GM18867 (cell line): ENCODE results near the gene GALR2.
"Not testable (repeated sequence)": the region's sequence is repeated elsewhere in the genome, so short reads cannot be mapped to it uniquely, and the experiment has no call there.

Experiments
- ATAC-seq: cut with Tn5 transposase; IDR thresholded peaks from one replicate; pipeline ENCODE4 v1.9.1; 2021; ENCODE audit warnings: mild to moderate bottlenecking, moderate library complexity; ENCODE audit not compliant: unreplicated experiment

GALR2 gene, protein sequence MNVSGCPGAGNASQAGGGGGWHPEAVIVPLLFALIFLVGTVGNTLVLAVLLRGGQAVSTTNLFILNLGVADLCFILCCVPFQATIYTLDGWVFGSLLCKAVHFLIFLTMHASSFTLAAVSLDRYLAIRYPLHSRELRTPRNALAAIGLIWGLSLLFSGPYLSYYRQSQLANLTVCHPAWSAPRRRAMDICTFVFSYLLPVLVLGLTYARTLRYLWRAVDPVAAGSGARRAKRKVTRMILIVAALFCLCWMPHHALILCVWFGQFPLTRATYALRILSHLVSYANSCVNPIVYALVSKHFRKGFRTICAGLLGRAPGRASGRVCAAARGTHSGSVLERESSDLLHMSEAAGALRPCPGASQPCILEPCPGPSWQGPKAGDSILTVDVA

DNA sequence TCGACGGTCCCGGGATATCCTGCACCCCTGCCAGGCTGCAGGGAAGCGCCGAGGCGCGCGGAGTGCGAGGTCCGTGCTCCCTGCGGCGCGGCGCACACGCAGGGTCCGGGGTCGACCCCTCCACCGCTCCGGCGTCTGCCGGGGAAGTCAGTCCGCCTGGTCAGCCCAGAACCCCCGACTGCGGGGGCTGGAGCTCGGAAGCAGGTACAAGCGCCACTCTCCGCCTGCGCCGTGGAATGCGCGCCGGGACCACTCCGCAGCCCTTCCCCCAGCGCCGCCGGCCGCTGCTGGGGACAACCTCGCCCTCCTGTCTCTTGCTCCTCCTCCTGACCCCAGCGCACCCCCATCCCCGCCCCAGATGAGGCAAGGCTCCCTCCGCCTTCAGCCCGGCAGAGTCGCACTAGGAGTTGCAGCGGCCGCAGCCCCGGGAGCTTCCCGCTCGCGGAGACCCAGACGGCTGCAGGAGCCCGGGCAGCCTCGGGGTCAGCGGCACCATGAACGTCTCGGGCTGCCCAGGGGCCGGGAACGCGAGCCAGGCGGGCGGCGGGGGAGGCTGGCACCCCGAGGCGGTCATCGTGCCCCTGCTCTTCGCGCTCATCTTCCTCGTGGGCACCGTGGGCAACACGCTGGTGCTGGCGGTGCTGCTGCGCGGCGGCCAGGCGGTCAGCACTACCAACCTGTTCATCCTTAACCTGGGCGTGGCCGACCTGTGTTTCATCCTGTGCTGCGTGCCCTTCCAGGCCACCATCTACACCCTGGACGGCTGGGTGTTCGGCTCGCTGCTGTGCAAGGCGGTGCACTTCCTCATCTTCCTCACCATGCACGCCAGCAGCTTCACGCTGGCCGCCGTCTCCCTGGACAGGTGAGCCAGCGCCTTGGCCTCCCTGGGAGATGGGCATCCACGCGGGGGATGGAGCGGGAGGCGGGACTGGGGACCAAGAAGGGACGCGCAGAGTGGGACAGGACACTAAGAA, at the start of gene GALR2:
GALR2 (plus strand) TSS at position 392 of the 974 bp plus-strand sequence; CDS start at position 495, 103 bp downstream.
- no peak for ATAC-seq

DNA sequence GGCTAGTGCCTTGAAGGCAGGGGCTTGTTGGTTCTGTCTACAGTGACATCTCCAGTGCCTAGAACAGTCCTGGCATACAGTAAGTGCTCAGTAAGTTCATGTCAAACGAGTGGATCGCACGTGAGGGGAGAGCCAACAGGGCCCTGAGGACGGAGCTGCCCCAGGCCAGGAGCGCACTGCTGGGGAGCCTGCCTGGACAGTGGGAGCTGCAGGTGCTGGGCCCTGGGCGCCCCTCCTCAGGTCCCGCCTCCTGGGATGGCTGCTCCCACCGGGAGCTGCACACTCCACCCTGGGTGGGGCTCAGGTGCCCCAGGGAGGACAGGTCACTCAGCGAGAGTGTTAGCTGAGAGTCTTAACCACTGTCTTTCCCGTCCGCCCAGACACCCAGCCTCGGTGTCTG, 49.3 kb upstream of the GALR2 start:
- ATAC-seq = no peak

GRCh38 chr17:76026714-76027158, 47.8 kb upstream of the GALR2 start:
- no peak for ATAC-seq

DNA sequence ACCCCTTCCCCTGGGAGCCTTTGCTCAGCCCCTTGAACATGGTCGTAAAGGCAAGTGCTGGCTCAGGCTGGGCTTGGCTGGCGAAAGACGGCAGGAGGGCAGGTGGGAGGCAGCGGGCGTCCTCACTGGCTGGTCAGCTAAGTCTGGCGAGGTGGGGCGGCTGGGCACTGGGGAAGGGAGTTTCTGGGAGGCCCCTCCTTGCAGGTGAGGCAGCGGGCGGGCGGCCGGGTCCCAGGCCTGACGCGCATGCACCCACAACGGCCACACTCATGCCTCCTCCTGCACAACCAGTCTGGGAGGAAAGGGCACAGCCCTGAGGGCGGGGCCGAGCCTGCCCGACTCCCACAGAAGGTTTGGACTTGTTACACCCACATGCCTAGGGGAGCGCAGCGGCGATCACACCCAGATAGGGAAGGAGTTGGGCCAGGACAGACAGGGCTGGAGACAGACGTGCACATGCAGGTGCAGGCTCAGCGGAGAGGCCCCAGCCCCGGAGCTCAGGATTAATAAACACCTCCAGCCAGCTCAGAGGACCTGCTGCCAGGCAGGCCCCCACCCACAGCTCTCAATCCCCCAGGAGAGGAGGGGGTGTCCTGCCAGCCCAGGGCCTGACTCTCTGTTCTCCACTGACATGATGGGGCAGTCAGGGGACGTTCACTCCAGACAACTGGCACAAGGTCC, 47.3 kb upstream of the GALR2 start, which contains the start of gene EVPL:
EVPL (minus strand) TSS at position 148 of the 681 bp plus-strand sequence; CDS start at position 40, 108 bp downstream.
- ATAC-seq = no peak

- no peak for ATAC-seq
Observed at GRCh38 chr17:76032073-76032779, 42.4 kb upstream of the GALR2 start.

DNA sequence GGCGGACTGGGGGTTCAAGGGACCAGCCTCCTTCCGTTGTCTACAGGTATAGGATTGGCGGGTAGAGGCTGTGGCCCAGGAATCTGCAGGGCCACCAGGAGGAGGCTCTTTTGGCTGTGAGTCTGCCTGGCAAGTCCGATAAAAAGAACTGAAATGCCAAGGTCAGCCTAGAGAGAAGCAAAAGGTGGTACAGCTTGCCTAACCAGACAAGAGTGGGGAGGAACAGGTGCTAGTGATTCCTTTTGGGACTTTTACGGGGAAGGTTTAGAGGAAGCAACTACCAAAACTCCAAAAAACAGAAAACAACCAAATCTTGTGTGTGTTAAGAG, 41.8 kb upstream of the GALR2 start:
- no peak for ATAC-seq

DNA sequence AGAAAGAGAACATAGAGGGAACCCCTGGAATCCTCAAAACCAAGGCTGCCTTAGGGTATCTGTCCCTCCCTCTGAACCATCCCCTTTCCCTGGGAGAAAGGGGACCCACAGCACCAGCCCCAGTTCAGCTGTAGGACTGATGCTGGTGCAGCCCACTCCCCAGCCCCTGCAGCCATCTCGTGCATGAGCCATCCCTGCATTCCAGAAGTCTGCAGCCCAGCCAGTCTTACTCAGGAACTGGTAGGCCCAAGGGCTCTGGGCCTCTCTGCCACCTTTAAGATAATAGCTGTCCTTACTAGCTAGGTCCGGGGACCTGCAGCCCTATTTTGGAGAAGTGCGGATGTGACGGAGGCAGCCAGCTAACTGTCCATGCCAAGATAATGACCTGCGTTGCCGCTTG, 41.4 kb upstream of the GALR2 start:
- ATAC-seq = no peak

DNA sequence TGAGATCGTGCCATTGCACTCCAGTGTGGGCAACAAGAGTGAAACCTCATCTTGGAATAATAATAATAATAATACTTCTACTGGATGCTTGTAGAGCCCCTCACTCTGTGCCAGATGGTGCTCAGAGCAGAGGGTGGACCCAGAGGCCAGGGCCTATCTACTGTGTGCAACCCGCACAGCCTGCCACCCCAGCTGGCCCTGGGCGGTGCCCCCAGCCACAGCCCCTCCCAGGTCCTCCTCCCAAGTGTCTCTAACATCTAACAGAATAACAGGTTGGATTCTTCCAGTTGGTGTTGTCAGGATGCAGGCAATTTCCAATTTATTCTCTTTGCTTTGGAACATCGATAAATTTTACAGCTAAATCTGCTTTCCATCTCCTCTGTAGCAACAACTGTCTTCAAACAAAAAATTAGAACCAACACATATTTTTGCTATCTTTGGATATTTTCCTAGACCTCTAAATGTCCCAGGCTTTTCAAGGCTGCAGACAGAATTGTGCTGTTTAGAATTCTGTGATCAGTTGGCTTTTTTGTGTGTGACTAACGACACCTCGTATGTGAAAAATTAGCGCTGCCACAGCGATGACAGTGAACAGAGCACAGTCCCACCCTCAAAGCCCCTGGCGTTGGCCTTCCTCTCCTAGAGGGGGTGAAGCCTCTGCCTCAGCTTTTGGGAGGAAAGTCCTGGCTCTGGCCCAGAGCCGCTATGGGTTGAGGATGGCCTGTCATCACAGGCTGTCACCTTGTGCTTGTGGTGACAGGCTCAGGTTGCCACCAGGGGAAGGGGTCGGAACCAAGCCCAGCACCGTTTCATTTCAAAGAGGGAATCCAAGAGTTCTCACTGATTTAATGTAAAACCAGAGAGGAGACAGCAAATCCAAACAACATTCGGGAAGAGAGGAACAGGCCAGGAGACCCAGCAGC, 39.9 kb upstream of the GALR2 start:
- no peak for ATAC-seq

- ATAC-seq = no peak
Observed at GRCh38 chr17:76036497-76037261, 37.9 kb upstream of the GALR2 start.

GRCh38 chr17:76038050-76038449, 36.5 kb upstream of the GALR2 start:
- no peak for ATAC-seq

- no peak for ATAC-seq
Observed at GRCh38 chr17:76039121-76039520, 35.5 kb upstream of the GALR2 start.

DNA sequence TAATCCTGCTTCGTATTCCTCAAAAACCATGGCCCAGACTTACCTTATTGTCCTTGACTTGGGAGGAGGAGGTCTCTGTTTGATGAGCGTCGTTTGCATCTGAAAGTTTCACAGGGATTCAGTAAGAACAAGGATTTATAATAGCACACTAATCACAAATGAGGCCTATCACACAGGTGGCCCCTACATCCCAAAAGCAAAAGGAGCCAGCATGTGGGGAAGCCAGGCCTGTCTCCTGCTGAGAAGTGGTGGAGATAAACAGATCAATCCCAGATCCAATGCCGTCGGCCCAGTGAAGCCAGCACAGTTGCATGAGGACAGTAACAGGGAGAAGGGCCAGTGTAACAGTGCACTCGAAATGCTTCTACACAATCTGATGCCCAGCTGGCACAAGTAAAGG, 34.2 kb upstream of the GALR2 start:
- ATAC-seq = no peak

DNA sequence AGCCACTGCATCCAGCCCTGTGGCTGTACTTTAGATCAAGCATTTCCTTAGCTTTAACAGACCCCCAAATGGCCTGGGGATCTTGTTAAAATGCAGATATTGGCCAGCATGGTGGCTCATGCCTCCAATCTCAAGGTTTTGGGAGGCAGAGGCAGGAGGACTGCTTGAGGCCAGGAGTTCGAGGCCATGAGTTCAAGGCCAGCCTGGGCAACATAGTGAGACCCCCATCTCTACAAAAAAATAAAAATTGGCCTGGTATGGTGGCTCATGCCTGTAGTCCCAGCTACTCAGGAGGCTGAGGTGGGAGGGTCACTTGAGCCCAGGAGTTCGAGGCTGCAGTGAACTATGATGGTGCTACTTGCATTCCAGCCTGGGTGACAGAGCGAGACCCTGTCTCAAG, 31.7 kb upstream of the GALR2 start:
- not testable (repeated sequence) for ATAC-seq

- not testable (repeated sequence) for ATAC-seq
Observed at GRCh38 chr17:76044475-76045007, 30.0 kb upstream of the GALR2 start.

DNA sequence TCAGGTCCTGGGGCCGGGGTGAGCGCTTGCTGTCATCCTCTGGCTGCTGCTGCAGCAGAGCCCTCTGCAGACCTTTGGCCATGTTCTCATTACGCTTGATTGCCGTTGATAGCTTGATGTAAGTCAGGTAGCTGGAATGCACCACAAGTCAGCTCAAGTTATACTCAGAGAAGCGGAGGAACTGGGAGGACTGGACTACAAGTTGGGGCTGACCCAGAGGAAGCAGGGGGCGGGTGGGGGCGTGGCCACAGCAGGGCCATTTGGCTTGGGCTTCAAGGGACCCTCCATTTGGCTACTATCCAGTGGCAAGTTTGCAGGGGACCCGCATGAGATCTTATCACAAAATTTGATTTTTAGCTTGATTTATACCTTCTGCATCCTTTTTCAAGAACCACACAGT, 28.5 kb upstream of the GALR2 start:
- no peak for ATAC-seq

DNA sequence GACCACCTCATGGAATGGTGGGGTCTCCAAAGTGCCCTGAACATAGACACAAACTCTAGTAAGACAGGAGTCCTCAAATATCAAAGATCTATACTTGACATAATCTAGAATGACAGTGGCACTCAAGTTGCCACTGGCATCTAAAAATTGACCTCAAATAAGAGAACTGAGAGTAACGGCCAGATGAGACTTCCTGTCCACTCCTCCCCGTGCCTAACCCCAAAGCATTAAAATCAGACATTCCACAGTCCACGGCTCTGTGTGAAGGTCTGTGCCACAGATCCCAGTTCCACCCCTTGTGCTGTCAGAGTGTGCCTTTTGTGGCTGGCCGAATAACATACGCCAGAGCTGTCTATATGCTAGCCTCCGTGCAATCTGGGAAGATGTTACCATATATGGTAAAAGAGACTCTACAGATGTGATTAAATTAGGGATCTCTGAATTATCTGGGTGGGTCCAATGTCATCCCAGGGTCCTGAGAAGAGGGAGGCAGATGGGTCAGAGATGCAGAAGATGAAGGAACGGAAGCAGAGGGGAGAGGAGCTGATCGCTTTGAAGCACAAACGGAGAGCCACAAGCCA, 26.5 kb upstream of the GALR2 start:
- ATAC-seq = no peak

- ATAC-seq = no peak
Observed at GRCh38 chr17:76048711-76049110, 25.9 kb upstream of the GALR2 start.

- ATAC-seq = no peak
Observed at GRCh38 chr17:76049239-76049638, 25.3 kb upstream of the GALR2 start.
